Forelimb muscle (tissue), 1 donor: ENCODE measurements around the gene SRA1. TPM values are rescaled to one million over a fixed set of nuclear protein-coding genes. Genes with fewer than 3 reads are reported as not detected.

Source experiments
- DNase-seq: peaks from one replicate; pipeline ENCODE4 v3.0.0-alpha.2; 2013; ENCODE audit warnings: low read depth
- polyA plus RNA-seq: library from polyadenylated mRNA; unstranded; fragments of 120-200 nt; gene quantifications from one replicate; pipeline ENCODE4 v1.2.1, GENCODE V29; 2013; ENCODE audit not compliant: insufficient read length

The SRA1 gene
- polyA plus RNA-seq, 1 donor = 23.6 TPM

DNA sequence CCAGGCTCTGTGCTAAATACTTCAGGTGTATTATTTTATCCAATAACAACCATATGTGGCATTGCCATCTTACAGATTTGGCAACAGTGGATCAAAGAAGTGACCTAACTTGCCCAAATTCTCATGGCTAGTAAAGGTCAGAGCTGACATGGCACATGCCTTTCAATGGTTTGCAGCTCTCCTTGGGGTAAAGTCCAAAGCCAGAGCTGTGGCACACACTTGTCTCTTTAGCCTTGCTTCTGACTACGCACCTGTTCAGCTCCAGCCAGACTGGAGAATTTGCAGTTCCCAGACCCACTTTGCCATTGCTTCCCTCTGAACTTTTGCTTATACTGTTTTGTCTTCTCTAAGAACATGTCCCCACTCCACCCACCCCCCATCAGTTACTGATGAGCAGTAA, 13.2 kb upstream of the SRA1 start:
- no peak for DNase-seq

- no peak for DNase-seq
Observed at GRCh38 chr5:140570058-140570457, 12.8 kb upstream of the SRA1 start.

DNA sequence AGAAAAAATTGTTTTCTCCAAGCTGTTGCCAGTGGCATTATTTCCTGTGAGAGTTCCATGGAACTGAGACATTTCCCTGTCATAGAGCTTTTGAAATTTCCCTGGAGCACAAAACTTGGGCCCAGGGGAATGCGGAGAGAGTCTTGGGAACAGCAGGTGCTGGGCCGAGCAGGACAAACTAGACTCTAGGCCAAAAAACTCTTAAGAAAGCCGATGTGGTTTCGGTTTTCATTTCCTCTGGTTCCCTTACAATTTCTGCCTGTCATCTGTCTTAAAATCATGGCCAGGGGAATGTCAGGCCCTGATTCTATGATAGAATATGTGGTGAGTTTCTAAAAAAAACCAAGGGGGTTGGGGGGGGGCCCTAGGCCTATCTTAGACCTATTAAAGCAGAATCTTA, 11.9 kb upstream of the SRA1 start:
- DNase-seq = no peak

- no peak for DNase-seq
Observed at GRCh38 chr5:140568443-140569063, 11.3 kb upstream of the SRA1 start.

- DNase-seq = no peak
Observed at GRCh38 chr5:140567871-140568270, 10.6 kb upstream of the SRA1 start.

DNA sequence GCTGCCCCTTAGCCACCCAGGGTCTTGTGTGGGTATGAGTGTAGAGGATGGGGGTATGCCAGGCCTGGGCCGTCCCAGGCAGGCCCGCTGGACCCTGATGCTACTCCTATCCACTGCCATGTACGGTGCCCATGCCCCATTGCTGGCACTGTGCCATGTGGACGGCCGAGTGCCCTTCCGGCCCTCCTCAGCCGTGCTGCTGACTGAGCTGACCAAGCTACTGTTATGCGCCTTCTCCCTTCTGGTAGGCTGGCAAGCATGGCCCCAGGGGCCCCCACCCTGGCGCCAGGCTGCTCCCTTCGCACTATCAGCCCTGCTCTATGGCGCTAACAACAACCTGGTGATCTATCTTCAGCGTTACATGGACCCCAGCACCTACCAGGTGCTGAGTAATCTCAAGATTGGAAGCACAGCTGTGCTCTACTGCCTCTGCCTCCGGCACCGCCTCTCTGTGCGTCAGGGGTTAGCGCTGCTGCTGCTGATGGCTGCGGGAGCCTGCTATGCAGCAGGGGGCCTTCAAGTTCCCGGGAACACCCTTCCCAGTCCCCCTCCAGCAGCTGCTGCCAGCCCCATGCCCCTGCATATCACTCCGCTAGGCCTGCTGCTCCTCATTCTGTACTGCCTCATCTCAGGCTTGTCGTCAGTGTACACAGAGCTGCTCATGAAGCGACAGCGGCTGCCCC, 10.0 kb upstream of the SRA1 start:
- DNase-seq = no peak

DNA sequence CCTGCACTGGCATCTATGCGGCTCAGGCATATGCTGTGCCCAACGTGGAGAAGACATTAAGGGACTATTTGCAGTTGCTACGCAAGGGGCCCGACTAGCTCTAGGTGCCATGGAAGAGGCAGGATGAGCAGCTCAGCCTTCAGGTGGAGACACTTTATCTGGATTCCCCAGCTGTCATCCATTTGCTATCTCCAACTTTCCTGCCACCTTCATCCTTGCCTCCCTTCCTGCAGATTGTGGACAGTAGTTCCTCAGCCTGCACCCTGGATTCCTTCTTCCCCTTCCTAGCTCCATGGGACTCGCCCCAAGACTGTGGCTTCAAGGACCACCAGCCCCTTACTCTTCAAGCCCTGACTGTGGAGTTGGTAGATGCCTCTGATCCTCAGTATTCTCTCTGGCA, 9.4 kb upstream of the SRA1 start:
- DNase-seq = no peak

- no peak for DNase-seq
Observed at GRCh38 chr5:140565780-140566095, 8.5 kb upstream of the SRA1 start.

DNA sequence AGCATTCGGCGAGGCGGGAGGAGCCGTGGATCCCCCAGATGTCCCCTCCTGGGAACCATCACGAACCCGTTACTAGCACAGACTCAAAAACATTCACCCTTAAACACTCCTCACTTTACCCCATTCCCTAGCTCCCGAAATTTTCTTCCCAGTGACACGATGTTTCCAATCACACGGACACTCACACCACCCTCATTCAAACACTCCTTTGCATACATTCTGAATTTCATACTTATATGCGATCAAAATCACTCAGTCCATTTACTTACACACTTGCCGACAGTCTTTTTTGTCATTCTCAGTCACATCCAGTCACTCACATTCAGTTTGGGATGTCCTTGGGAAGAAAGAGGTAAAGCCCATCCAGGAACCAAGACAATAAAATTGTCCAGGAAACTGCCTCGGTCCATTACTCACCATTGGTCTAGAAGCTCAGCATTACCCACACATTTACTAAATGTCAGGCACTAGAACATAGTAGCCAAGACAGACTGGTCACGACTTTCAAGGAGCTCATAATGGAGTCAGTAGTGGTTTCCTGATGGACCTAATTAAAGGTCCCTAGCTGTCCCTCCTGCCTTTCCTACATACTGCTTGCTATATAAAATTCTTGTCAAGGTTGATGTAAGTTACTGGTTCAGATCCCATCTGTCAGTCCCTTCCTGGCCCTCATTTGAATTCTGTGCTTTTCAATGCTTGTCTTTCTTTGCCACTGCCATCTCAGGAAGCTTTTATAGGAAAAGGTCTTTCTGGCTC, 7.9 kb upstream of the SRA1 start:
- DNase-seq = no peak

- peak; percentile 97 for DNase-seq
Observed at GRCh38 chr5:140564196-140565023, 7.1 kb upstream of the SRA1 start, which contains the start of the genes APBB3 and SLC35A4. APBB3 (minus strand) TSS chr5:140564598; CDS start chr5:140564245, 353 bp downstream. SLC35A4 (plus strand) TSS chr5:140564828; CDS start chr5:140567170, 2,342 bp downstream.

DNA sequence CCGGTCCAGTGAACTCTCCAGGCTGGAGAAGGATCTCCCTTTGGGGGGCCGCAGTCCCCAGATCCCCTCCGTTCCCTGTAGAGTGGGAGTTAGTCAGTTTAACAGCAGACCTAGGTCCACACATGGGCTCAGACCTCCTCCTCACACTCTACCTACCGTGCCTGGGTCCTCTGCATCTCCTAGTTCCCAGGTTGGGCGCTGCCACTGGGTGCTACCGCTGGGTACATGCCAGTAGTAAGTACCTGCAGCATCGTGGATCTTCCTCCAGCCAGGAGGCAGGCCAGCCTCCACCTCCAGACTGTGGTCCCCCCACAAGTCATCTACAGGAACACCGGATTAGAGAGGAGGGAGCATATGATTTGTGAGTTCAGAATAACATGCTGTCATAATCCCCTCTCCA, 6.3 kb upstream of the SRA1 start:
- no peak for DNase-seq

GRCh38 chr5:140561753-140562523, 4.7 kb upstream of the SRA1 start:
- DNase-seq = no peak

- no peak for DNase-seq
Observed at GRCh38 chr5:140560227-140560626, 3.0 kb upstream of the SRA1 start.

GRCh38 chr5:140558542-140558941, 1.3 kb upstream of the SRA1 start:
- DNase-seq = no peak

- DNase-seq = no peak
Observed at GRCh38 chr5:140557965-140558364, 692 bp upstream of the SRA1 start.

DNA sequence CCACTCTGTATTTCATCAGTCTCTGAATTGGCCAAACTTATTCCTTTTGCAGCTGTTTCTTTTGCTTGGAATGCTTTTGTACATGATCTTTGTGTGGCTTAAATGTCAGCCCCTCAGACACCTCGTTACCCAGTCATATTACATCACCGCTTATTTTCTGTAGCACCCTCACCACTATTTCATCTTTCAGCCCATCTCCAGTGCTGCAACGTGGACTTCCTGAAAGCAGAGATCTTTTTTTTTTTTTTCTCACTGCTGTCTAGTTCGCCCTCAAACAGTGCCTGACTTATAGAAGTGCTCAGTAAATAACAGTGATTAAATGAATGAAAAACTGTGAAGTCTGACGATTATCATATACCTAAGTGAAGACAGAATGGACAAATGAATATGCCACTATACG, 835 bp downstream of the SRA1 start:
- no peak for DNase-seq

- no peak for DNase-seq
Observed at GRCh38 chr5:140555747-140556312, 1.4 kb downstream of the SRA1 start.

DNA sequence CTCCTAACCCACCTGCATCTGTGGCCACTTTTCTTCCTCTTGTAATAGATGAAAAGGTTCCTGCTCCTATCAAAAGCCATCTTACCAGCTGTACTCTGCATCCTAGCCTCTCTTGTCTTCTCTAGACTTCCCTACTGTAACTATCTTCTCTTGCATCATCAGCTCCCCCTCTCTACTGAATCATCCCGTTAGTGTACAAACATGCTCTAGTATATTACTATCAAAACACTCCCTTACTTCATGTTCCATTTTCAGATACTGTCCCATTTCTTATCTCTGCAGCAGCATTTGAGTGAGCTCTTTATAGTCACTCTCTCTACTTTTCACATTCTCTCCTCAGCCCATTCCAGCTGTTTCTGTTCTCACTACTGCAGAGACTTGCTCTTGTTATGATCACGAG, 2.8 kb downstream of the SRA1 start:
- no peak for DNase-seq

- no peak for DNase-seq
Observed at GRCh38 chr5:140553657-140554056, 3.6 kb downstream of the SRA1 start.

DNA sequence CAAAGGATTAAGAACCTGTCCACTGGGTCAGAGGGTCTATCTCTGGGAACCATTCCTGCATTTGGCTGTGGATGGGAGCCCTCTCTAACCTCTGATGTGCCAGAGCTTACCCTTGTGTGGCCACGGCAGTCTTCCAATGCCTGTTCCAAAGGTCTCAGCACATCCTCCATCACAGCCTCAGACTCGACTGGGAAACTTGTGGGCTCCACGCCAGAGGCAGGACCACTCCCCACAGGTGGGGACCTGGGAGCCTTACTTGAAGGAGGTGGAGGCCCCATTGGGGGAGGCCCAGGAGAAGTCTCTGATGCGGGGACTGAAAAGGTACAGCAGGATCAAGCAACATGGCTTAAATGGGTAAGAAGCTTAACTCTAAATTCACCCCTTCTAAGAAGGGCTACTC, 5.4 kb downstream of the SRA1 start:
- no peak for DNase-seq
